Mesodermal cell (in vitro differentiated cells): Measurements from ENCODE around the gene ABCA4.

Experiments used
- H3K27ac ChIP-seq: 2 replicates; pipeline ENCODE4 v1.7.0; 2013; ENCODE audit warnings: mild to moderate bottlenecking, low read depth, low read length, moderate library complexity; ENCODE audit not compliant: severe bottlenecking
- H3K36me3 ChIP-seq: 2 replicates; pipeline ENCODE4 v1.7.1; 2013; ENCODE audit warnings: mild to moderate bottlenecking, low read length, moderate library complexity; ENCODE audit not compliant: control insufficient read depth, insufficient read depth
- H3K4me1 ChIP-seq: one replicate; pipeline ENCODE4 v1.7.1; 2013; ENCODE audit warnings: mild to moderate bottlenecking, low read length; ENCODE audit not compliant: insufficient read depth, control insufficient read depth, poor library complexity, severe bottlenecking
- H3K4me3 ChIP-seq: 2 replicates; pipeline ENCODE4 v1.7.0; 2013; ENCODE audit warnings: low read length, control low read depth, mild to moderate bottlenecking; ENCODE audit not compliant: insufficient read depth, poor library complexity, severe bottlenecking; ENCODE audit errors: extremely low read depth
- H3K9me3 ChIP-seq: 2 replicates; pipeline ENCODE4 v1.7.1; 2013; ENCODE audit warnings: mild to moderate bottlenecking, low read length, moderate library complexity; ENCODE audit not compliant: control insufficient read depth
- WGBS, 2 experiments: methylation state at CpG; one replicate each; pipeline ENCODE4 v1.1.5; 2013; ENCODE audit warnings: missing lambda C conversion rate in 2 of 2; ENCODE audit not compliant: insufficient coverage in 2 of 2; 5-methylcytosine and 5-hydroxymethylcytosine counted together

ABCA4 gene

DNA sequence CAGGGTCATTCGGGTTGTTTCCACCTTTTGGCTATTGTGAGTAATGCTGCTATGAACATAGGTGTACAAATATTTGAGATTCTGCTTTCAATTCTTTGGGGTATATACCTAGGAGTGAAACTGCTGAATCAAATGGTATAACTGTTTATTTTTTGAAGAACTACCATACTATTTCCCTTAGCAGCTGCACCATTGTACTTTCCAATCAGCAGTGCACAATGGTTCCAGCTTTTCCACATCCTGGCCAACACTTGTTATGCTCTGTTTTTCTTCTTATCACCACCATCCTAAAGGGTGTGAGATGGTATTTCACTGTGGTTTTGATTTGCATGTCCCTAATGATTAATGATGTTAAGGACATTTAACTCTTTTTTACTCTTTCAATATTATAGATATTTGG is 3.6 kb upstream of the ABCA4 start:
- Histone ChIP-seq H3K27ac (no peak overlapping the region), H3K9me3 (no peaks in the 10 kb centered on the region), H3K4me3 (no peak overlapping the region), H3K36me3 (no peaks in the 10 kb centered on the region), H3K4me1 (peaks cover 41% of the 10 kb centered on the region)
- no CpG with 5 or more reads among the region's 1 CpG for WGBS, 2 experiments

DNA sequence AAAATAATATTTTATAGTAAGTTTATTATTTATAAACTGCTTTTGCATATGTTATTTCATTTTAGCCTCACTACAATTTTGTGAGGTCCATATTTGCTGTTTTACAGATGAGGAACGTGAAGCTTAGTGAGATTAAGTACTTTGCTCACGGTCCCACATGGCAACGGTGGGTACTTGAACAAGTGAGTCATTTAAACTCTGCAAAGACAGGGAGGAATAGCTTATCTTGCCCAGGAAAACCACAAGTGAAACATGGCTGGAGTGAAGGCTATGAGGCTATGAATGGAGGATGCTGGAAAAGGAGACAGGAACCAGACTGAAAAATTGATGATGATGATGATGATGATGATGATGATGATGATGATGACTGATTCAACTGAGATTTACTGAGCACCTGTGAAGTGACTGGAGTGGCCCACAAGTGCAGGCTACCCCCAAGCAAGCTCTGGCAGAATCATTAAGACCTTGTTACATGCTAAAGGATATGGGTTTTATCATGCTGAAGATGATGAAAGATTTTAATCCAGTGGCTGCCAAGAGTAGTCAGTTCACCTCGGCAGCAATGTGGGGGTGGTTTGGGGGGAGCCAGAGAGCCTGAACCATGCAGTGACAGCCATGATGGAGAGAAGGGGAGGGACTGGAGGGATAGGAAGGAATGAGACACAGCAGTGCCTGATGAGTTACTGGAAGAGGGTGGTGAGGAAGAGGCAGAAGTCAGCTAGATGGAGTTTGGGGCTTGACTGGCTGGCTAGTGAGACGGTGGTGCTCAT is 1.4 kb upstream of the ABCA4 start:
- 87 to 88% methylated on average over 5 of the region's 5 CpGs for WGBS, 2 experiments
- Histone ChIP-seq H3K4me3 (no peak overlapping the region), H3K4me1 (peaks cover 52% of the 10 kb centered on the region), H3K9me3 (no peaks in the 10 kb centered on the region), H3K36me3 (no peaks in the 10 kb centered on the region), H3K27ac (no peak overlapping the region)

DNA sequence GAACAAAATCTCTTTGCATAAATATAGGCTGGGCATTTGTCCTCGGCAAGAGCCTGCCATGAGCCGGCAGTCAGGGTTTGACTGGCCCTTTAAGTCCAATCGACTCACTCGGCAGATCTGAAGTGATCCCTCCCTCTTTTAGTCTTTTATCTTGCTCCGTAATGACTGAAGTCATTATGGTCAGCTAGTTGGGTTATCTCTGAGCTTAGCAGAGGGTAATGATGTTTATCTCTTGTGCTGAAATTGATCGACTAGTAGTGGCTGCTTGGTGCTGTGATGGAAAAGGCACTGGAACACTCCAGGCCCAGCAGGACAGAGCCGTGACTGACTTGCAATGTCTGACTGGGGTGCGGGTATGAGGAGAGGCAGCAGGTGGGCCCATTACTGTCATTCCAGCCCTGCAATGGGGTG is 468 bp upstream of the ABCA4 start:
- H3K9me3 ChIP-seq, result no peaks in the 10 kb centered on the region
- H3K36me3 ChIP-seq, result no peaks in the 10 kb centered on the region
- H3K4me1 ChIP-seq, result peaks cover 62% of the 10 kb centered on the region
- WGBS, 2 experiments, result 65 to 75% methylated on average over 5 to 8 of the region's 8 CpGs
- no peak overlapping the region for H3K4me3 ChIP-seq
- H3K27ac ChIP-seq, result no peak overlapping the region

DNA sequence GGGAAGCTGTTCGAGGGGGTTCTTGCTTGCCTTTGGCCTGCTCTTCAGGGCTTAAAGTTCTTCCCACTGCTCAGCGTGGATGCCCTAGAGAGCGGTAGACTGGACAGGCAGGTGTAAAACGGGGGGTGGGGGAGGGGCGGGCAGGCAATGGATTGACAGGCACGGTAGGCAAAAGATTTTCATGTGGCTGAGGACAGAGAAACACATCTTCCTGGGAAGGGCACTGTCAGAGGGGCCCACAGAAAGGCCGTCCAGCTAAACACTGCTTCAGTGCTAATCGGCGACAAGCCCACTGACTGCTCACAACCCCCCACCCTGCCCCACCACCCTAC is 412 bp downstream of the ABCA4 start:
- no peaks in the 10 kb centered on the region for H3K36me3 ChIP-seq
- peaks cover 69% of the 10 kb centered on the region for H3K4me1 ChIP-seq
- no peaks in the 10 kb centered on the region for H3K9me3 ChIP-seq
- H3K27ac ChIP-seq, result peak overlapping the region; percentile 51
- WGBS, 2 experiments, result 61 to 63% methylated on average over 6 to 7 of the region's 9 CpGs
- no peak overlapping the region for H3K4me3 ChIP-seq

DNA sequence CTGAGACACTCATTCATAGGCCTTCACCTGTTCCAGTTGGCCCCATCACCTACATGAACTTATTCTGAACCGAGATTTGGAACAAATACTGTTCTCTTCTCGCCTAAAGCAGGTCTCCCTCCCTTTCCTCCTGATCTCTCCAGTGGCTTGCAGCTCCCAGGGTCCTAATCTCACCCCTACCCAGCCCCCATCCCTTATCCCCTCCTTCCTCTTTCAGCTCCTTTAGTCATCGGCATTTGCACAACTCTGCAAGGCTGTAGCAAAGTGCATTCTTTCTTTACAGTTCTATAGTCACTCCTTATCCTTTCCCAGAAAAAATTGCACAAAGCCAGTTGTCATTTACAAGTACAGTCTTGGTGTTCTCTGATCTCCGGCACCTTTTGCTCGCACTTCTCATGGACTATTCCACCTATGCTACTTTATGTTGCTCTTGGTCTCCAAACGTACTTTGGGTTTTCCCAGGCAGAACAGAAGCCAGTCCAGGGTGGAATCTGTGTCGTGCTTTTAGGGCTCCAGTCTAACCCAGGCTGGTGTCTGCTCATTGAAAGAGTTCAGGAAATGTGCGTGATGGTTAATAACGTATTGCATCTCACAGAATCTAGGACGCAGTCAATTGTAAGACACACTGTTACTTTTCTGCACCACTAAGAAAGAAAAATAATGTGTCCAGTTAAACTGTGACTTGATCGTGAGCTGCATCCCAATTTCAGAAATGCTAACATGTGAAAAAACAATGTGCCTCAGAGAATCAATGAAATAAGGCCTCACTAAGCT is 965 bp downstream of the ABCA4 start:
- peak overlapping the region; percentile 51 for H3K27ac ChIP-seq
- WGBS, 2 experiments, result 71 to 73% methylated on average over 11 of the region's 11 CpGs
- no peak overlapping the region for H3K4me3 ChIP-seq
- H3K4me1 ChIP-seq, result peaks cover 69% of the 10 kb centered on the region
- no peaks in the 10 kb centered on the region for H3K36me3 ChIP-seq
- no peaks in the 10 kb centered on the region for H3K9me3 ChIP-seq

DNA sequence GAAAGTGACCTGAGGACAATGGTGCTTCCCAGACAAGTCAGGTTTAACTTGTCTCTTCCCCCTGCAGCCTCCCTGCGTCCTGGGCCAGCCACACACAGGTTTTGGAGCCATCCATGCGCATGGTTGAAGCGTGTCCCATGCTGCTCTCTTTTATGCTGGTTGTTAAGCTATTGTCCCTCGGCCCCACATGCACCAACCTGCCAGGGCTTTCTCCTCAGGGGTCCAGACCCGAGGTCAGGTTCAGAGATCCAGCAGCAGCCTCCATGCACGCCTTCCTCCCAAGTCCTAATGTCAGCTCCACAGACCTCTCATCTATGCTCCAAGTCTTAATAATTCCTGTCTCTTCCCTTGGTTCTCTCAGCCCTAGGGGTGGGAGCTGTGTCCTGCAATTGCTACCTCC is 1.6 kb downstream of the ABCA4 start:
- Histone ChIP-seq H3K4me3 (no peak overlapping the region), H3K27ac (no peak overlapping the region), H3K36me3 (no peaks in the 10 kb centered on the region), H3K9me3 (no peaks in the 10 kb centered on the region), H3K4me1 (peaks cover 69% of the 10 kb centered on the region)
- WGBS, 2 experiments, result 80 to 86% methylated on average over 6 of the region's 6 CpGs

DNA sequence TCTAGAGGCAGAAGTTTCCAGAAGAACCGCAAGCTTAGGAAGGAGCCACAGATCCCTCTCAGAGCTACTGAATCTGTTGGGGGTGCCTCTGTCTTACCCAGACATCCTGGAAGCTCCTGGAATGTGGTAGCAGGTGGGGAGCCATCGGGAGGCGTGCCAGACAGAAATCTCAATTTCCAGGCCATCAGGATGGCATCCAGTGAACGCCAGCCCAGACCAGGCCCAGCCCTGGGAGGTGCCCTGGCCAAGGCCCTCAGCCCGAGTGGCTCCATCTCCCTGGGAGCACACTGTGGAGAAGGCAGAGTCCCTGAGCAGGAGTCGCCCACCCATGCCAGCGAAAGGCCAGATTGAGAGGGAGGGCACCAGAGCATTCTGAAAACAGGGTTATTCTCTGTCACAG is 2.5 kb downstream of the ABCA4 start:
- H3K27ac ChIP-seq, result peak overlapping the region; percentile 62
- H3K4me3 ChIP-seq, result no peak overlapping the region
- H3K4me1 ChIP-seq, result peaks cover 69% of the 10 kb centered on the region
- H3K9me3 ChIP-seq, result no peaks in the 10 kb centered on the region
- WGBS, 2 experiments, result 95 to 98% methylated on average over 6 of the region's 7 CpGs
- H3K36me3 ChIP-seq, result no peaks in the 10 kb centered on the region

DNA sequence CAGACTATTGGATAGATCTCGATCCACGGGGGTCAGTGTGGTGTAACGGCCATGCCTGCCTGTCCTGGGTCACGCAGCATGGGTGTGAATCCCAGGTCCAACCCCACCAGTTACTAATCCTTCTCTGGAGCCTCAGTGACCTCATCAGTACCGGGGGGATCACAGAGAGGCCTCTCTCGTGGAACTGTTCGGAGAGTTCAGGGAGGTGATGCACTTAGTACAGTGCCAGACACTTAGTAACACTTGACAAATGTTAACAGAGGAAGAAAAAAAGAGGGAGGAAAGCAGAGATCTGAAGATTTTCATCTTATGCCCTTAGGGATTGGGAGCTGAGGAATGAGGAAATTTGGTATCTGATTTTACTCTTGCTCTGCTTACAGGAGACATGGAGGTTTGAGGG is 2.9 kb downstream of the ABCA4 start:
- Histone ChIP-seq H3K9me3 (no peaks in the 10 kb centered on the region), H3K27ac (peak overlapping the region; percentile 62), H3K36me3 (no peaks in the 10 kb centered on the region), H3K4me3 (no peak overlapping the region), H3K4me1 (peaks cover 69% of the 10 kb centered on the region)
- 67 to 92% methylated on average over 2 to 3 of the region's 7 CpGs for WGBS, 2 experiments

DNA sequence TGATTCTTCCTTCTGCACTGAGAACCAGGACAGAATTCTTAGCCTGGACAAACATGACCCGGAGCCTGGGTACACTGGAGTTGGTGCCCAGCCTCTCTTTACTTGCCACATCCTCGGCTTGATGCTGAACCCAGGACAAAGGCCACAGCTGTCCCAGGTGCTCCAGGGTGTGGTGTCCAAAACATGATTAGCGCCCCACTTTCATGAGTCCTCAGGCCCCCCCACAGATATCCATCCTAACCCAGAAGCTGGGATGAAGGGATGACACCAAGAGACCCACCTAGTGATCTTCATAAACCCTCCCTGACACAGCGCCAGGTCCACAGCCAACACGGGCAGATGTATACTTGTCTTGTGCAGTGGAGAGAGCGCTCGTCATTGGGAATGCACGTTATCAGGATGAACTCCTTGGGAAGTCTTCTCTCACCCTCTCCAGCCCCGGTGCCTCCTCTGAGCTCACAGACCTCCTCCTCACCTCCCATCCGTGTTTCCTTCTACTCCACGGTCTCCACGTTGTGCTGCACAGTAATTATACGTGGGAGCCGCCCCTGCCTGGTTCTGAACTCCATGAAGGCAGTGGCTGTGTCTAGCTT is 3.6 kb downstream of the ABCA4 start:
- no peak overlapping the region for H3K4me3 ChIP-seq
- H3K9me3 ChIP-seq, result no peaks in the 10 kb centered on the region
- H3K27ac ChIP-seq, result peak overlapping the region; percentile 62
- H3K4me1 ChIP-seq, result peaks cover 64% of the 10 kb centered on the region
- no peaks in the 10 kb centered on the region for H3K36me3 ChIP-seq
- 91% methylated on average over 10 to 13 of the region's 14 CpGs for WGBS, 2 experiments

DNA sequence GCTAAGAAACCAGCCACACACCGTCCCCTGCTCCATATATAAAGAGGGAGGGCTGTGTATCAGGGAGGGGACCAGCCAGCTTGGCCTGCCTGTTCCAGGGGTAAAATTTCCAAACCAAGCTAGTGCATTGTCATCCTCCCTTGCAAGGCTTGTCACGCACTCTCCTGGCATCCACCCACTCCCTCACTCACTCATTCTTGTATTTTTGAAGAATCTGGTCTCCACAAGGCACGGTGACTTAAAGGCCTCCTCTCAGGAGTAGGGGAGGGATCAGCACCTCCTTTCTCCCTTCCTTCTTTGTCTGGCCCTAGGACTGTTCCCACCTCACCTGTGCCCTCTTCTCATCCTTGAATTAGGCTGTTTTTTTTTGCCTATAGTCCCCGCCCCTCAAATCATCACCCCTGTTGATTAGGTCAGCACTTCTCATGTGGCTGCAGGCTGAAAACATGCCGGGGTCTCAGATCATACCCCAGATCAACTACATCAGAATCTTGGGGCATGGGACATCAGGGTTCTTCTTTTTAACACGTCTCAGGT is 5.0 kb downstream of the ABCA4 start:
- Histone ChIP-seq H3K4me1 (peaks cover 57% of the 10 kb centered on the region), H3K4me3 (no peak overlapping the region), H3K9me3 (no peaks in the 10 kb centered on the region), H3K36me3 (no peaks in the 10 kb centered on the region), H3K27ac (peak overlapping the region; percentile 62)
- 62 to 69% methylated on average over 4 of the region's 6 CpGs for WGBS, 2 experiments
